GM21515 (cell line): ENCODE data around the gene HPSE2.
"Not testable (repeated sequence)": the region's sequence is repeated elsewhere in the genome, so short reads cannot be mapped to it uniquely, and the experiment has no call there.

Source experiments
- ATAC-seq: cut with Tn5 transposase; IDR thresholded peaks from one replicate; pipeline ENCODE4 v1.9.1; 2021; ENCODE audit not compliant: unreplicated experiment

HPSE2 gene

GRCh38 chr10:99008054-99008453 lies 227.6 kb downstream of the HPSE2 start:
- no peak for ATAC-seq

- ATAC-seq = no peak
These were observed 228.2 kb downstream of the HPSE2 start for GRCh38 chr10:99007457-99007856.

GRCh38 chr10:99005254-99005653 lies 230.4 kb downstream of the HPSE2 start:
- ATAC-seq = no peak

- no peak for ATAC-seq
These were observed 230.9 kb downstream of the HPSE2 start for GRCh38 chr10:99004738-99005137.

- ATAC-seq = no peak
These were observed 233.3 kb downstream of the HPSE2 start for GRCh38 chr10:99002392-99002791.

- no peak for ATAC-seq
These were observed 238.1 kb downstream of the HPSE2 start for GRCh38 chr10:98997596-98997995.

- no peak for ATAC-seq
These were observed 241.6 kb downstream of the HPSE2 start for GRCh38 chr10:98994030-98994429.

- ATAC-seq = not testable (repeated sequence)
These were observed 251.9 kb downstream of the HPSE2 start for GRCh38 chr10:98983751-98984150.

- no peak for ATAC-seq
These were observed 255.3 kb downstream of the HPSE2 start for GRCh38 chr10:98980353-98980752.

- ATAC-seq = no peak
These were observed 264.2 kb downstream of the HPSE2 start for GRCh38 chr10:98971464-98971863.

GRCh38 chr10:98967601-98968000 lies 268.1 kb downstream of the HPSE2 start:
- no peak for ATAC-seq

- no peak for ATAC-seq
These were observed 272.0 kb downstream of the HPSE2 start for GRCh38 chr10:98963608-98964007.

GRCh38 chr10:98959379-98959778 lies 276.3 kb downstream of the HPSE2 start:
- no peak for ATAC-seq

- ATAC-seq = no peak
These were observed 277.9 kb downstream of the HPSE2 start for GRCh38 chr10:98957801-98958200.

- ATAC-seq = no peak
These were observed 278.9 kb downstream of the HPSE2 start for GRCh38 chr10:98956576-98957260.

- no peak for ATAC-seq
These were observed 282.4 kb downstream of the HPSE2 start for GRCh38 chr10:98953251-98953650.

- no peak for ATAC-seq
These were observed 284.2 kb downstream of the HPSE2 start for GRCh38 chr10:98951269-98952000.

- no peak for ATAC-seq
These were observed 285.5 kb downstream of the HPSE2 start for GRCh38 chr10:98950106-98950505.

GRCh38 chr10:98949306-98949705 lies 286.3 kb downstream of the HPSE2 start:
- no peak for ATAC-seq

- no peak for ATAC-seq
These were observed 292.0 kb downstream of the HPSE2 start for GRCh38 chr10:98943681-98944080.

- no peak for ATAC-seq
These were observed 305.9 kb downstream of the HPSE2 start for GRCh38 chr10:98929709-98930108.

GRCh38 chr10:98925651-98926050 lies 310.0 kb downstream of the HPSE2 start:
- ATAC-seq = no peak

- no peak for ATAC-seq
These were observed 311.1 kb downstream of the HPSE2 start for GRCh38 chr10:98924526-98924925.
